Fibroblast of villous mesenchyme (primary cell): ENCODE measurements around the gene CDS2. TPM values are rescaled to one million over a fixed set of nuclear protein-coding genes. Genes with fewer than 3 reads are reported as not detected.

ENCODE experiments used
- DNase-seq: peaks from one replicate; pipeline ENCODE4 v3.0.0-alpha.2; 2010; ENCODE audit warnings: low read depth
- H3K4me3 ChIP-seq: 2 replicates; pipeline ENCODE4 v1.5.1; 2011; ENCODE audit warnings: low read depth, mild to moderate bottlenecking, low read length
- total RNA-seq: library from RNA; depleted of rRNA; stranded (reverse); fragments of >200 nt; gene quantifications from 2 replicates; pipeline ENCODE4 v1.2.3, GENCODE V29; 2012
- TF ChIP-seq, protein P1 (sequence below): IDR thresholded peaks from 2 replicates; pipeline ENCODE4 v1.5.1; 2012; ENCODE audit warnings: low read depth, mild to moderate bottlenecking, low read length; ENCODE audit not compliant: insufficient read depth

The CDS2 gene
- total RNA-seq, 1 donor, result 32.4 TPM

DNA sequence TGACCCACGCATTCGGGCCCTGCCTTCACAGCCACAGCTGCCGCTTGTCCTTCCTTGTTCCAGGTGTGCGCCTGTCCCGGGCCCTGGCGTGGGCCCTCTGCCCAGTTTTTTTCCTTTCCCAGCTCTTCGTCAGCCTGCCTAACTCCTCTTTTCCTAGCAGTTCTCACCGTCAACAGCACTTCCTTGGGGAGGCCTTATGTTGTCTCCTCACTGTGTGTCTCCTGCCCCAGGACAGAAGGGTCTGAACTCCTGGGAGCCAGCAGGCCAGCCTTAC, 71.8 kb downstream of the CDS2 start:
- TF ChIP-seq, protein P1, sequence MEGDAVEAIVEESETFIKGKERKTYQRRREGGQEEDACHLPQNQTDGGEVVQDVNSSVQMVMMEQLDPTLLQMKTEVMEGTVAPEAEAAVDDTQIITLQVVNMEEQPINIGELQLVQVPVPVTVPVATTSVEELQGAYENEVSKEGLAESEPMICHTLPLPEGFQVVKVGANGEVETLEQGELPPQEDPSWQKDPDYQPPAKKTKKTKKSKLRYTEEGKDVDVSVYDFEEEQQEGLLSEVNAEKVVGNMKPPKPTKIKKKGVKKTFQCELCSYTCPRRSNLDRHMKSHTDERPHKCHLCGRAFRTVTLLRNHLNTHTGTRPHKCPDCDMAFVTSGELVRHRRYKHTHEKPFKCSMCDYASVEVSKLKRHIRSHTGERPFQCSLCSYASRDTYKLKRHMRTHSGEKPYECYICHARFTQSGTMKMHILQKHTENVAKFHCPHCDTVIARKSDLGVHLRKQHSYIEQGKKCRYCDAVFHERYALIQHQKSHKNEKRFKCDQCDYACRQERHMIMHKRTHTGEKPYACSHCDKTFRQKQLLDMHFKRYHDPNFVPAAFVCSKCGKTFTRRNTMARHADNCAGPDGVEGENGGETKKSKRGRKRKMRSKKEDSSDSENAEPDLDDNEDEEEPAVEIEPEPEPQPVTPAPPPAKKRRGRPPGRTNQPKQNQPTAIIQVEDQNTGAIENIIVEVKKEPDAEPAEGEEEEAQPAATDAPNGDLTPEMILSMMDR, result no peak
- no peak overlapping the region for H3K4me3 ChIP-seq
- DNase-seq, result no peak

DNA sequence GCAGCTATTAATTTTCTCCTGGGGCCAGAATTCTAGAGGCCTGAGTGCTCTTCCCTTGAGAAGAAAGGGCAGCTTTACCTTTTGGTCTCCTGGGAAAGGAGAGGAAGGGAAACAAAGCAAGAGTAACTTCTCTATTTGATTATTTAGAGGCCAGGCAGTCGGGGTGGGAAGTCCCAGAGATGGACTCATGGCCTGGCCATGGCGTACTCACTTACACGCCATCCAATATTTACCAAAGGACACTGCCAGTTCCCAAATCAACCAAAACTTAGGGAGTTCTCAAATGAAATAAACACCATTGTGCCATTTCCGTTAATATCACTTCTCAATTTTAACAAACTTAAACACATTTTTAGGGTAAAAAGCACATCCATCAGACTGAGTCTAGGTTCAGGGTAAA, 76.6 kb downstream of the CDS2 start:
- no peak overlapping the region for H3K4me3 ChIP-seq
- no peak for DNase-seq
- TF ChIP-seq, protein P1, result no peak

DNA sequence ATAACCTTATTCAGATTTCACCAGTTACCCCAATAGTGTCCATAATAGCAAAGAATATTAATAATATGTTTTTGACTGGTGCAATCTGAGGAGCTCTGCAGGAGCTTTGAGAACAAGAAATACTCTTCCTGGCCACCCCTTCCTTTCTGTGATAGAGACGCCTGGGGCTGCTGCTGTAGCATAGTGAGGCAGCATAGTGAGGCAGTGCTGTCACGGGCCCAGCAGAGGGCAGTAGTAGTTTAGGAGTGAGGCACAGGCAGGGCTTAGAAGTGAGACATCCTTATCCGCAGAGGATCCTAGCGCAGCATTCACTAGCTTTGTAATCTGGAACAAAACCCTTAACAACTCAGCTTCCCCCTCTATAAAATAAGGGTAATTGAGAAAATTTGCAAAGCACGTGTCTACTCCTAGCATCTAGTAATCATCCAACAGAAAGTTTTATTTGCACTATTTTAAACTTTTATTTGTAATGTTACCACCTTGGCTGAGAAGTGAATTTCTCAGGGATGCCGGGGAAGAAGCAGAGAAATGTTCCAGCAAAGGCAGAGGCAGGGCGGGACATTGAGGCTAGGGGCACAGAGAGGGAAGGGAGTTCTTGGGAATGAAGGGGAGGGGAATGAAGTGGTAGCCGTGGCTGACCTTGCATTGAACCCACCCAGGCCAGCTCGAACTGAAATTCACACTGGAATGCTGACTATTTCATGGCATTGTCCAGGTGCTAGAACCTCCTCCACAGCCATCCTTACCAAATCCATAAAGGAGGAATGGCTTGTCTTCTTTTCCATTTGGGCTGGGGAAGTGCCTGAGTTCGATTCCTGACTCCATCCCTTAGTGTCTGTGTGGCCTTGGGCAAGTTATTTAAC, 78.8 kb downstream of the CDS2 start:
- H3K4me3 ChIP-seq, result no peak overlapping the region
- TF ChIP-seq, protein P1, result peak; percentile 96
- peak; percentile 72 for DNase-seq

DNA sequence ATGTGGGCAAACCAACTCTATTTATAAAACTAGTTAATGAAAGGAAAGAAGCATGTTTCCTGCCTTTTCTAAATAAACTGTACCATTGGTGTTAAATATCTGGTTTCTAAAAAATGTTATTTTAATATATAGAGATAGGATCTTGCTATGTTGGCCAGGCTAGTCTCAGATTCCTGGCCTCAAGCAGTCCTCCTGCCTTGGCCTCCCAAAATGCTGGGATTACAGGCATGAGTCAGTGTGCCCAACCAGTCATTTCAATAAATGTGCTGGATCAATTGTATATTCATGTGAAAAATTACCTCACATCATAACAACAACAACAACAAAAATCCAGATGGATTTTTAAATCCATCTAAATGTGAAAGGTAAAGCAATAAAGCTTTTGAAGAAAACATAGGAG, 80.3 kb downstream of the CDS2 start:
- no peak overlapping the region for H3K4me3 ChIP-seq
- TF ChIP-seq, protein P1, result no peak
- DNase-seq, result no peak

DNA sequence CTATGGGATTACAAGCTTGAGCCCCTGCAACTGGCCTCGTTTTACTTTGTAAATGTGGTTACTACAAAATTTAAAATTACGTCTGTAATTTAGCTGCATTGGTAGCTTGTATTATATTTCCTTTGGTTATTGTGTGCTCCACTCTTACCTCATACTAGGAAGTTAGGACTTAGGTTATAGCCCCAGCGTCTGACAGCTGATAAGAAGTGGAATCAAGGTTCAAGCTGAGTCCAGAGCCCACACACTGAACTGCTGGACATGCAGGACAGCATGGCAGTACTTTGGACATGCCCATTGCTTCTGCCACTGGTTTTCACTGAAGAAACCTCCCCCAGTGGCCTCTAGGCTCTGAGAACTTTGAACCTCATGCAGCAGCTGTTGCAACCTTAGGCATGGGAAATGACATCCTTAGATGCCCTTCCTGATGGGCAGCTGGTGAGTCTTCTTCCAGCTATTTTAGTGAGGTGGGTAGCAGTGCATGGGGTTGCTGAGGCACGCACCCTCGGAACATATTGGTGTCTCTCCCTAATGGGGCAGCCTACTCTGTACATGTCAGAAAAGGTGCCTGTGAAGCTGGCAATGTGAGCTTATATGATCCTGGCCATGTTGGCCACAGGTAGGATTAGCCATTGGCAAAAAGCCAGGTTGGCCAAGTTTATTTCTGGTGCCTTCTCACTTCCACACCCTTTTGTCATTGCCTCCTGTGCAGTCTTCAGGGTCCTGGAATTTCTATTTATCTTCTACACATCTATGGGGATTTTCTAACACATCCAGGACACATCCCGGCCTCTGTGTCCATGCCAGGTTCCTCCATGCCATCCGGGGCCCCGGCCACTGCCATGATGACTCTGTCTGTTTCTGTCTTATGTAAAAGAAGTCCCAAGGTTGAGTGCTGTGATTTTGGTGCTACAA, 85.3 kb downstream of the CDS2 start:
- DNase-seq, result no peak
- TF ChIP-seq, protein P1, result no peak

DNA sequence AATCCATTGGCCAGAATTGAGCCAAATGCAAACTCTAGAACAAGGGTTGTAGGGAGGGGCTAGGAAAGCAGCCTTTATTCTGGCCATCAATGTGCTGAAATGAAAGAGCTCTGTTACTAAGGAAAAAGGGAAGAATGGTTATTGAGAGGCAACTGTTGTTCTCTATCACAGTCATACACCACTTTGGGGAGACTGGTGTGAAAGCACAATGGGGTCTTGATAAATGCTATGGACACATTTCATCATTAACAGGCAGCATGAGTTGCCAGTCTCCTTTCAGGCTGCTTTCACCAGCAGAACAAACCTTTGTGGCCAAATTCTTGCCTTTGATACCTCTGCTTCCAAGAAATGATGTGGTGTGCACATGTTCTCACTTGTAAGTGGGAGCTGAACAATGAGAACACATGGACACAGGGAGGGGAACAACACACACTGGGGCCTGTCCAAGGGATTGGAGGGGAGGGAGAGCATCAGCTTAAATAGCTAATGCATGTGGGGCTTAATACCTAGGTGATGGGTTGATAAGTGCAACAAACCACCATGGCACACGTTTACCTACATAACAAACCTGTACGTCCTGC, 86.2 kb downstream of the CDS2 start:
- DNase-seq, result no peak
- TF ChIP-seq, protein P1, result no peak
- H3K4me3 ChIP-seq, result no peak overlapping the region

More for the DNA sequence above, 85.3 kb downstream of the CDS2 start:
- H3K4me3 ChIP-seq, result no peak overlapping the region
